Motor neuron (in vitro differentiated cells): ENCODE measurements around the gene GM2A. TPM values are rescaled to one million over a fixed set of nuclear protein-coding genes. Genes with fewer than 3 reads are reported as not detected.
"Not testable (repeated sequence)": the region's sequence is repeated elsewhere in the genome, so short reads cannot be mapped to it uniquely, and the experiment has no call there.

Experiments
- ATAC-seq, 8 experiments: fragments of 200-7000 bp; cut with Tn5 transposase; replicated peaks in 6 of 8; 2 replicates each; pipeline ENCODE4 v1.8.0; 2021; ENCODE audit warnings: mild to moderate bottlenecking in 8 of 8, moderate library complexity in 8 of 8
- H3K27ac ChIP-seq, 2 donors: fragments of 250-450 bp; sonication (Bioruptor Pico); 2 replicates each; pipeline ENCODE4 v1.9.0; 2021; ENCODE audit warnings: antibody characterized with exemption in 2 of 2, mild to moderate bottlenecking in 2 of 2, moderate library complexity in 1 of 2
- H3K4me1 ChIP-seq, 2 donors: fragments of 250-450 bp; sonication (Bioruptor Pico); replicated peaks in 1 of 2; 2 replicates each; pipeline ENCODE4 v1.6.1; 2021; ENCODE audit warnings: antibody characterized with exemption in 2 of 2, mild to moderate bottlenecking in 2 of 2, moderate library complexity in 1 of 2
- H3K4me3 ChIP-seq, 5 donors: fragments of 250-450 bp; sonication (Bioruptor Pico); 2 replicates each; pipeline ENCODE4 v1.9.0; 2021; ENCODE audit warnings: antibody characterized with exemption in 5 of 5, mild to moderate bottlenecking in 5 of 5, moderate library complexity in 4 of 5
- WGBS, 10 experiments: fragments of 450-650 bp; shearing (Covaris generic); methylation state at CpG; one replicate each; pipeline ENCODE4 v1.0.0; 2022; 5-methylcytosine and 5-hydroxymethylcytosine counted together
- in situ Hi-C, 9 experiments: fragments of 400-800 bp; cut with MboI; loops; one replicate each; pipeline ENCODE4 v1.15.0; 2021; ENCODE audit warnings: low sequenced_read_pairs in 9 of 9, low pct_unique_long_range_greater_than_20kb in 2 of 9; ENCODE audit not compliant: unreplicated experiment in 9 of 9
- total RNA-seq, 8 experiments: library from RNA; unstranded; fragments of 300-600 nt; gene quantifications; 2 replicates each; pipeline versions ENCODE4 v1.2.3 to v1.2.4, GENCODE V29; 2022

GM2A gene
- total RNA-seq, 8 experiments from 2014 or later: 9.2 to 18.5 (median 11.4) TPM

- WGBS, 10 experiments: 17 to 100% (median 60%) methylated on average over 1 to 2 of the region's 2 CpGs; no CpG with 5 or more reads in 4 of the 10 experiments
- ATAC-seq: no peak
- Histone ChIP-seq H3K27ac (no peak overlapping the region), H3K4me1 (peaks cover 1 to 2% of the 10 kb centered on the region in 2 donors), H3K4me3 (no peak overlapping the region)
- in situ Hi-C loops: no loop called here
Measured at GRCh38 chr5:151248651-151249050, 4.3 kb upstream of the GM2A start.

- peaks cover 4 to 7% of the 10 kb centered on the region in 2 donors for H3K4me1 ChIP-seq
- no peak overlapping the region for H3K27ac ChIP-seq
- in situ Hi-C loops: no loop called here
- 0 to 95% (median 77%) methylated on average over 1 to 5 of the region's 5 CpGs; no CpG with 5 or more reads in 2 of the 10 experiments for WGBS, 10 experiments
- no peak overlapping the region for H3K4me3 ChIP-seq
- ATAC-seq: no peak
Measured at GRCh38 chr5:151249281-151249680, 3.7 kb upstream of the GM2A start.

DNA sequence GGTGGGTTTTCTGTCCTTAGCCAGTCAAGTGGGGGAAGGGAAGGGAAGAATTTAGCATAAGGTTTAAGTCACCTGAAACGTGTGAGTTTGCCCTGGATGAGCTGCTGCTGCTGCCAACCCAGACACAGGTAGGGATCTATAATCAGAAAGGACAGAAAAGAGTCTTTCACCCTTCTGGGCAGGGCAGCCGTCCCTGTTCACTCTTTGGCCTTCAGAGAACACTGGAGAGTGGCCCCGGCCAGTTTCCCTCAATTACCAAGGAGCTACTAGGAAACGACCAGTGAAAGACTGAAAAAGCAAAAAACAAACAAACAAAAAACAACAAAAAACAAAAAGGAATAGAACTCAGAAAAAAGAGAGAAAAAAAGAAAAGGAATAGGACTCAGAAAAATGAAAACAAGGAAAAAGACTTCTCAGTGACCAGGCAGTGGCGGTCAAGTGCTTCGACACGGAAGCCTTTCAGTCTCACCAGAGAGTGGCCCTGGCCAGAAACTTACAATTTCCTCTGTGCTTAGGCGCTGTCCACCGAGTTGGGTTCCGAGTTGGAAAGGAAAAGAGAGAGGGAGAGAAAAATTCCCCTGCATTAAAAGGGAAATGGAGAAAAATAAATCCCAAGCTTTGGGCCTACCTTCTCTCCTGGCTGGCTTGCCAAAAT, 2.5 kb upstream of the GM2A start:
- 33 to 92% (median 86%) methylated on average over 2 to 10 of the region's 10 CpGs for WGBS, 10 experiments
- ATAC-seq: no peak
- no peak overlapping the region for H3K27ac ChIP-seq
- H3K4me1 ChIP-seq: peaks cover 4 to 7% of the 10 kb centered on the region in 2 donors
- in situ Hi-C loops: no loop called here
- H3K4me3 ChIP-seq: no peak overlapping the region

- H3K4me1 ChIP-seq: peaks cover 4 to 7% of the 10 kb centered on the region in 2 donors
- H3K4me3 ChIP-seq: no peak overlapping the region
- in situ Hi-C loops: no loop called here
- no peak overlapping the region for H3K27ac ChIP-seq
- no peak for ATAC-seq
- WGBS, 10 experiments: 80 to 100% (median 93%) methylated on average over 2 to 5 of the region's 5 CpGs; no CpG with 5 or more reads in 1 of the 10 experiments
Measured at GRCh38 chr5:151251001-151251551, 1.9 kb upstream of the GM2A start.

GRCh38 chr5:151251621-151252020, 1.4 kb upstream of the GM2A start:
- H3K4me3 ChIP-seq: no peak overlapping the region
- peaks cover 4 to 7% of the 10 kb centered on the region in 2 donors for H3K4me1 ChIP-seq
- 96 to 100% (median 100%) methylated on average over 1 to 4 of the region's 4 CpGs; no CpG with 5 or more reads in 2 of the 10 experiments for WGBS, 10 experiments
- H3K27ac ChIP-seq: no peak overlapping the region
- ATAC-seq: no peak
- in situ Hi-C loops: no loop called here

DNA sequence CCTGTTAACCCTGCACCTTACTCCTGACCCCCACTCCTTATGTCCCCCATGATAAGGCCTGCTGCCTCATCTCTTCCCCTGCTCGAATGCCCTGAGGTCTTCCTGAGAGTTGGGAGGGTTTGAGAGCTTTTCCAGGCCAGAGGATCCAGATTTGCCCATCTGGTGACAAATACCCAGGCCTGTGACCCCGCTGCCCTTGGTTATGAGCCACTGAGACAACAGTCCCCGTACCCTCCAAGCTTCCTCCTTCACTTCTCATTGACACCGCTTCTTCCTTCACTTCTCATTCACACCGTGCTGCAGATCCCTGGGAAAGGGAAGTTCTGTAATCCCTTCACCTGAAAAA, 593 bp downstream of the GM2A start:
- Histone ChIP-seq H3K4me3 (peak overlapping the region; percentile 55 to 71 (median 58)), H3K27ac (no peak overlapping the region), H3K4me1 (peaks cover 4 to 7% of the 10 kb centered on the region in 2 donors)
- 12 to 60% (median 21%) methylated on average over 1 to 4 of the region's 5 CpGs; no CpG with 5 or more reads in 3 of the 10 experiments for WGBS, 10 experiments
- in situ Hi-C loops: no loop called here
- no peak for ATAC-seq

GRCh38 chr5:151254556-151254955, 1.6 kb downstream of the GM2A start:
- in situ Hi-C loops: no loop called here
- H3K27ac ChIP-seq: no peak overlapping the region
- no peak overlapping the region for H3K4me3 ChIP-seq
- ATAC-seq: no peak
- 55 to 100% (median 78%) methylated on average over 1 of the region's 1 CpG; no CpG with 5 or more reads in 2 of the 10 experiments for WGBS, 10 experiments
- peaks cover 4 to 7% of the 10 kb centered on the region in 2 donors for H3K4me1 ChIP-seq

DNA sequence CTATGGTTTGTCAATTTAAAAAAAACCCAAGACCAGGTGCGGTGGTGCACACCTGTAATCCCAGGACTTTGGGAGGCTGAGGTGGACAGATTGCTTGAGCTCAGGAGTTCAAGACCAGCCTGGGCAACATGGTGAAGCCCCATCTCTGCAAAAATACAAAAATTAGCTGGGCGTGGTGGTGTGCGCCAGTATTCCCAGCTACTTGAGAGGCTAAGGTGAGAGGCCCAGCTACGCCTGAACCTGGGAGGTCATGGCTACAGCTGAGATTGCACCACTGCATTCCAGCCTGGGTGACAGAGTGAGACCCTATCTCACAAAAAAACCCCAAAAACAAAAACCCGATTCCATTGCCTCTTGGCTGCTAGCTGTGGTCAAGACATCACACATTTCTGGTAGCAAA, 2.0 kb downstream of the GM2A start:
- in situ Hi-C loops, ATAC-seq, H3K27ac ChIP-seq: not testable (repeated sequence)

DNA sequence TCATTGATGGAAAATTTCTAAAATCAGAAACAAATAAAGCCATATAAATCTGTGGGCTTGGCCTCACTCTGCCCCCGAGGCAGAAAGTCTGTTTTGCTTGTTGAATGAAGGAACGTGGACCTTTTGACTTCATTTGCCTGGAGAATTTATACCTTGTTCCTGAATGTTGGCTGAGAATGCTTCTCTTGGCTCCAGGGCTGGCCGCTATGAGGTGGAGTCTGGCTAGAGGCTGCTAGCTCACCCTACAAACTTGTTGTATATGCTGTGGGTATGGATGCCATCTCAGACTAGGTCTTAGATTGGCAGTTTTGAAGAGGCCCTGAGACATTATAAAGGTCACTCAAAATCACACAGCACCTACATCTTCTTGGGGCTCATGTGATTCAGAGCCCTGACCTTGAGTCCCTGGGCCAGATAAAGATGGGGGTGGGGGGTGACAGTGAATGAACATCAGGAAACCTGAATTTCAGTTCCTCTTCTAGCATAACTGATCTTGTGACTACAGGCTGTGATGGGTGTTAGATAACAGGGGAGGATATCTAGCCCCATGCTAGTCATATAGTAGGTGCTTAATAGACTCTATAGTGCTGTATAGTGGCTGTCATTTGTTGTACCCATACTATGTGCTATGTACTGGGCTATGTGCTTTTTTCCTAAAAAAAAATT, 2.8 kb downstream of the GM2A start:
- peaks cover 4 to 7% of the 10 kb centered on the region in 2 donors for H3K4me1 ChIP-seq
- H3K4me3 ChIP-seq: no peak overlapping the region
- H3K27ac ChIP-seq: no peak overlapping the region
- WGBS, 10 experiments: 50 to 100% (median 93%) methylated on average over 1 to 3 of the region's 3 CpGs; no CpG with 5 or more reads in 5 of the 10 experiments
- ATAC-seq: no peak
- in situ Hi-C loops: no loop called here

More for the DNA sequence above, 2.0 kb downstream of the GM2A start:
- 60 to 100% (median 93%) methylated on average over 1 to 4 of the region's 5 CpGs; no CpG with 5 or more reads in 4 of the 10 experiments for WGBS, 10 experiments
- not testable (repeated sequence) for H3K4me3 ChIP-seq, H3K4me1 ChIP-seq

- peaks cover 4 to 7% of the 10 kb centered on the region in 2 donors for H3K4me1 ChIP-seq
- 33 to 100% (median 83%) methylated on average over 1 to 4 of the region's 5 CpGs; no CpG with 5 or more reads in 3 of the 10 experiments for WGBS, 10 experiments
- H3K4me3 ChIP-seq: no peak overlapping the region
- no peak for ATAC-seq
- in situ Hi-C loops: no loop called here
- no peak overlapping the region for H3K27ac ChIP-seq
Measured at GRCh38 chr5:151257731-151258181, 4.8 kb downstream of the GM2A start.

DNA sequence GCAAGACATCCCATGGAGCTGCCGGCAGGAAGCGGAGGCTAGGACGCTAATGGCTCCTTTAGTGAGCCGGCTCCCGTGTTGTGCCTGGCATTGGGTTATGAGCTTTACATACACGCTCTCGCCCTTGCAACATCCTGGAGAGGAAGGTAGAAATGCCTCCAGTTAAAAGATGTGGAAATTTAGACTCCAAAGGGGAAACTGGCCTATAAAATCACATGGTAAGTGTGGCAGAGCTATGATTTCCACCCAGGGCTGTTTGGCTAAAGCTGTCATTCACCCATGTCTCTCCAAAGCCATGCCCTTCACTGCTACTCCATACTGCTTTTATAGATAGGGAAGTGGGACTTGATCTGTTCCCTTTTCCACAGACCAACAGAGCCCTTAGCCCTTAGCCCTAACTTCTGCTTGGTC, 5.2 kb downstream of the GM2A start:
- no peak for ATAC-seq

GRCh38 chr5:151258816-151259215, 5.8 kb downstream of the GM2A start:
- Histone ChIP-seq H3K4me1 (peaks cover 1 to 3% of the 10 kb centered on the region in 2 donors), H3K4me3 (no peak overlapping the region), H3K27ac (no peak overlapping the region)
- no peak for ATAC-seq
- 20% methylated on average over 1 of the region's 1 CpG; no CpG with 5 or more reads in 9 of the 10 experiments for WGBS, 10 experiments
- in situ Hi-C loops: no loop called here

More for the DNA sequence above, 5.2 kb downstream of the GM2A start:
- Histone ChIP-seq H3K4me3 (no peak overlapping the region), H3K27ac (no peak overlapping the region), H3K4me1 (peaks cover 4 to 7% of the 10 kb centered on the region in 2 donors)
- in situ Hi-C loops: no loop called here
- WGBS, 10 experiments: 81 to 100% (median 94%) methylated on average over 1 to 7 of the region's 7 CpGs; no CpG with 5 or more reads in 5 of the 10 experiments

- no peak for ATAC-seq
- in situ Hi-C loops: no loop called here
- Histone ChIP-seq H3K27ac (no peak overlapping the region), H3K4me1 (no peaks in the 10 kb centered on the region), H3K4me3 (no peak overlapping the region)
- 80 to 100% (median 94%) methylated on average over 1 to 3 of the region's 4 CpGs; no CpG with 5 or more reads in 4 of the 10 experiments for WGBS, 10 experiments
Measured at GRCh38 chr5:151259931-151260330, 6.9 kb downstream of the GM2A start.
